ENCODE results near the gene CDH23. TPM values are rescaled to one million over a fixed set of nuclear protein-coding genes. Genes with fewer than 3 reads are reported as not detected.

Gene CDH23
- total RNA-seq, 1 experiment from 2014 or later: 0.02 TPM

GRCh38 chr10:71863203-71863602 is 466.5 kb downstream of the CDH23 start:
- ChIA-PET CTCF (interaction anchor here (0.6 to 0.7 kb wide), 3 partner anchors 11 to 146 kb away, joined by 3 read pairs; no protein-coding TSS in a partner anchor), POLR2A (interaction anchor here (0.7 to 1.0 kb wide), 3 partner anchors 9 to 17 kb away, joined by 3 to 6 read pairs (median 5); partner anchors contain the start of gene PSAP)
- Mint-ChIP-seq H3K36me3 (ENCODE audit: insufficient read depth, unreplicated experiment) (peaks cover 4% of the 10 kb centered on the region), H3K9me3 (ENCODE audit: unreplicated experiment) (no peaks in the 10 kb centered on the region), H3K4me3 (ENCODE audit: unreplicated experiment) (no peak overlapping the region), H3K27me3 (ENCODE audit: insufficient read depth, unreplicated experiment) (no peaks in the 10 kb centered on the region), H3K4me1 (ENCODE audit: insufficient read depth, unreplicated experiment) (peaks cover 26% of the 10 kb centered on the region), H3K27ac (ENCODE audit: low read depth, unreplicated experiment) (peak overlapping the region; percentile 46)
- intact Hi-C loops (cut with micrococcal nuclease): no loop called here
- BruUV-seq (replicated peaks): no TSS peak
- peak; percentile 14 for DNase-seq (ENCODE audit: unreplicated experiment)
- no peak for TF ChIP-seq CTCF (IDR thresholded peaks at IDR 0.05; ENCODE audit: unreplicated experiment)

- Mint-ChIP-seq H3K4me3 (ENCODE audit: unreplicated experiment) (no peak overlapping the region), H3K36me3 (ENCODE audit: insufficient read depth, unreplicated experiment) (peaks cover 4% of the 10 kb centered on the region), H3K9me3 (ENCODE audit: unreplicated experiment) (no peaks in the 10 kb centered on the region), H3K27ac (ENCODE audit: low read depth, unreplicated experiment) (no peak overlapping the region), H3K4me1 (ENCODE audit: insufficient read depth, unreplicated experiment) (peaks cover 28% of the 10 kb centered on the region), H3K27me3 (ENCODE audit: insufficient read depth, unreplicated experiment) (no peaks in the 10 kb centered on the region)
- ChIA-PET CTCF (interaction anchor here (0.6 to 1.6 kb wide), 2 partner anchors 32 to 1127 kb away, joined by 3 read pairs; no protein-coding TSS in a partner anchor), POLR2A (interaction anchor here (1.5 kb wide), 1 partner anchor 14 kb away, joined by 5 read pairs; the partner anchor contains the start of gene PSAP)
- no peak for TF ChIP-seq CTCF (IDR thresholded peaks at IDR 0.05; ENCODE audit: unreplicated experiment)
- BruUV-seq (replicated peaks): no TSS peak
- intact Hi-C loops (cut with micrococcal nuclease): no loop called here
- peak; percentile 71 for DNase-seq (ENCODE audit: unreplicated experiment)
These were observed 468.2 kb downstream of the CDH23 start for GRCh38 chr10:71864911-71865361.

Small RNAs within 50 kb of the gene (microRNA-seq; reads per million reads assigned to microRNA genes)
- gene MIR7152: not detected

Other genes starting within 250 kb of the CDH23 start
- 80.5 and 82.4 TPM in 2 replicates for gene UNC5B, start 184.3 kb upstream of the CDH23 start, total RNA-seq (2022)
- gene SLC29A3, start 77.7 kb upstream of the CDH23 start, total RNA-seq (2022): 3.6 and 4.0 TPM in 2 replicates